ENCODE data around the gene LHX1.

DNA sequence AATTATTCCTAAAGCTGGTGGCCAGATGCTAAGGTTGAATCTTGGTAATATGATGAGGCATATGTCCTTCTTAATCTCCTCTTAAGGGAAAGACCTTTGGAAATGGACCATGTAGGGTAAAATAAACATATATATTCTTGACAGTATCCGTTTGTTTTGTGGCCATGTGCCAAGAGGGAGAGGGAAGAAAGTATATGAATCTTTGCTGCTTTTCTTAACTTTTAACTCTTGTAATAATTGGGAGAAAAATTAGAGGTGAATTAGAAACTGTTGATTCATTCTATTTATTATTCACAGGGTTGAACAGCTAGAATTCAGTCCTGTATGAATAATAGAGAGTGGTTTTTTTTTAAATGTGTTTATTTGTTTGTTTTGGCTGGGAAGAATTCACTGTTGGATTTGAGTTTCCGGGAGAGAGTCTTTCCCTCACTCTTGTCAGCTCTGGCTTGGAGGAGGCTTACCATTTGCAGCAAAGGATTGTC lies 43.0 kb downstream of the LHX1 start:
- TF ChIP-seq, protein P1, sequence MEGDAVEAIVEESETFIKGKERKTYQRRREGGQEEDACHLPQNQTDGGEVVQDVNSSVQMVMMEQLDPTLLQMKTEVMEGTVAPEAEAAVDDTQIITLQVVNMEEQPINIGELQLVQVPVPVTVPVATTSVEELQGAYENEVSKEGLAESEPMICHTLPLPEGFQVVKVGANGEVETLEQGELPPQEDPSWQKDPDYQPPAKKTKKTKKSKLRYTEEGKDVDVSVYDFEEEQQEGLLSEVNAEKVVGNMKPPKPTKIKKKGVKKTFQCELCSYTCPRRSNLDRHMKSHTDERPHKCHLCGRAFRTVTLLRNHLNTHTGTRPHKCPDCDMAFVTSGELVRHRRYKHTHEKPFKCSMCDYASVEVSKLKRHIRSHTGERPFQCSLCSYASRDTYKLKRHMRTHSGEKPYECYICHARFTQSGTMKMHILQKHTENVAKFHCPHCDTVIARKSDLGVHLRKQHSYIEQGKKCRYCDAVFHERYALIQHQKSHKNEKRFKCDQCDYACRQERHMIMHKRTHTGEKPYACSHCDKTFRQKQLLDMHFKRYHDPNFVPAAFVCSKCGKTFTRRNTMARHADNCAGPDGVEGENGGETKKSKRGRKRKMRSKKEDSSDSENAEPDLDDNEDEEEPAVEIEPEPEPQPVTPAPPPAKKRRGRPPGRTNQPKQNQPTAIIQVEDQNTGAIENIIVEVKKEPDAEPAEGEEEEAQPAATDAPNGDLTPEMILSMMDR (IDR thresholded peaks at IDR 0.05) = no peak
- TF ChIP-seq EP300 (IDR thresholded peaks at IDR 0.05; ENCODE audit: borderline replicate concordance in 1 of 2, low read depth in 1 of 2, low read length in 1 of 2) = no peak
- no peak; the same call in 1 of the 2 replicates for TF ChIP-seq TCF12 (IDR thresholded peaks at IDR 0.05)
- TF ChIP-seq, protein P2, sequence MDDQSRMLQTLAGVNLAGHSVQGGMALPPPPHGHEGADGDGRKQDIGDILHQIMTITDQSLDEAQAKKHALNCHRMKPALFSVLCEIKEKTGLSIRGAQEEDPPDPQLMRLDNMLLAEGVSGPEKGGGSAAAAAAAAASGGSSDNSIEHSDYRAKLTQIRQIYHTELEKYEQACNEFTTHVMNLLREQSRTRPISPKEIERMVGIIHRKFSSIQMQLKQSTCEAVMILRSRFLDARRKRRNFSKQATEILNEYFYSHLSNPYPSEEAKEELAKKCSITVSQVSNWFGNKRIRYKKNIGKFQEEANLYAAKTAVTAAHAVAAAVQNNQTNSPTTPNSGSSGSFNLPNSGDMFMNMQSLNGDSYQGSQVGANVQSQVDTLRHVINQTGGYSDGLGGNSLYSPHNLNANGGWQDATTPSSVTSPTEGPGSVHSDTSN (IDR thresholded peaks at IDR 0.05) = no peak
